PC-9 (cell line): Measurements from ENCODE around the gene MDM4.

Experiments used
- EZH2 ChIP-seq: fragments of 200-600 bp; sonication (generic); IDR thresholded peaks from 2 replicates; pipeline ENCODE4 v1.8.0; 2017; ENCODE audit warnings: antibody characterized with exemption, low read depth
- TF ChIP-seq, protein P1 (sequence below): fragments of 200-600 bp; sonication (generic); conservative IDR thresholded peaks from 2 replicates; pipeline ENCODE4 v1.6.1; 2017; ENCODE audit warnings: mixed run types, antibody characterized with exemption, mild to moderate bottlenecking, moderate library complexity

DNA sequence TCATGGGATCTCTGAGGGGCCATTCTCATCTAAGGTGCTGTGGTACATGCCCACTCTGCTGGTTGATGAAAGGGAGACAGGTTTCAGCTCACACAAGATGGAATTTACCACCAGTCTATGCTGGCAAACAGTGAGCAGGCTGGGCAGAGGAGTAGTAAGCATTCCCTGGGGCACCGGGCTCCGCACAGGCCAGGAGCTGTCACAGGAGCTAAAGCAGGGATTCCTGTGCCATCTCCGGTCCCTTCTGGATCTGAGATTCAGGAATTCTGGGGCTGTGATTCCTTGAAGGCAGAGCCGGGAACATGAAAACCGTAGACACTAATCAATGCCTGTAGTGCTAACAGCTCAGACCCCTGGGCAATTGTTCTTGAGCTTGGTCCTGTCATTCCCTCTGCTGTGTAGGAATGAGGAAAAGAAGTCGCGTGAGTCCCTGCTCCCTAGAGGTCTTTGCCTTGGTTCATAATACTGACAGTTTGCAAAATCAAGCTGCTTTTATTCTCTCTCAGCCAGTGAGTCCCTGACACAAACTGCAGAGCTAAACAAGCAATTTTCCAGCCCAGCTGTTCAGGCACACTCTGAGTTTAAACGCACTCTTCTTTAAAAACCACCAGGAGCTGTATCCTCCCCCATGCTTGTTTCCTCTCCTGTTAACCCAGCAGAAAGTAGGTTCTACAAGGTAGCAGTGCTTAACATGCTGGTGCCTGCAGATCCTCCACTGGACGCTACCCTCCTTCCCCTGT lies 52.5 kb downstream of the MDM4 start:
- TF ChIP-seq, protein P1, sequence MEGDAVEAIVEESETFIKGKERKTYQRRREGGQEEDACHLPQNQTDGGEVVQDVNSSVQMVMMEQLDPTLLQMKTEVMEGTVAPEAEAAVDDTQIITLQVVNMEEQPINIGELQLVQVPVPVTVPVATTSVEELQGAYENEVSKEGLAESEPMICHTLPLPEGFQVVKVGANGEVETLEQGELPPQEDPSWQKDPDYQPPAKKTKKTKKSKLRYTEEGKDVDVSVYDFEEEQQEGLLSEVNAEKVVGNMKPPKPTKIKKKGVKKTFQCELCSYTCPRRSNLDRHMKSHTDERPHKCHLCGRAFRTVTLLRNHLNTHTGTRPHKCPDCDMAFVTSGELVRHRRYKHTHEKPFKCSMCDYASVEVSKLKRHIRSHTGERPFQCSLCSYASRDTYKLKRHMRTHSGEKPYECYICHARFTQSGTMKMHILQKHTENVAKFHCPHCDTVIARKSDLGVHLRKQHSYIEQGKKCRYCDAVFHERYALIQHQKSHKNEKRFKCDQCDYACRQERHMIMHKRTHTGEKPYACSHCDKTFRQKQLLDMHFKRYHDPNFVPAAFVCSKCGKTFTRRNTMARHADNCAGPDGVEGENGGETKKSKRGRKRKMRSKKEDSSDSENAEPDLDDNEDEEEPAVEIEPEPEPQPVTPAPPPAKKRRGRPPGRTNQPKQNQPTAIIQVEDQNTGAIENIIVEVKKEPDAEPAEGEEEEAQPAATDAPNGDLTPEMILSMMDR: no peak
- TF ChIP-seq EZH2: no peak
